Stimulated activated CD4-positive, alpha-beta T cell treated with anti-CD3 and anti-CD28 coated beads, Interleukin-1b, Interleukin-23, amount 100 ng/mL, for 1 hour (primary cell): Measurements from ENCODE around the gene GJC3.
"Not testable (repeated sequence)": the region's sequence is repeated elsewhere in the genome, so short reads cannot be mapped to it uniquely, and the experiment has no call there.

ENCODE experiments used
- DNase-seq, 2 donors: peaks; one replicate each; pipeline ENCODE4 v3.0.0-alpha.2; 2020; ENCODE audit warnings: low read depth in 2 of 2

Gene GJC3, protein sequence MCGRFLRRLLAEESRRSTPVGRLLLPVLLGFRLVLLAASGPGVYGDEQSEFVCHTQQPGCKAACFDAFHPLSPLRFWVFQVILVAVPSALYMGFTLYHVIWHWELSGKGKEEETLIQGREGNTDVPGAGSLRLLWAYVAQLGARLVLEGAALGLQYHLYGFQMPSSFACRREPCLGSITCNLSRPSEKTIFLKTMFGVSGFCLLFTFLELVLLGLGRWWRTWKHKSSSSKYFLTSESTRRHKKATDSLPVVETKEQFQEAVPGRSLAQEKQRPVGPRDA

DNA sequence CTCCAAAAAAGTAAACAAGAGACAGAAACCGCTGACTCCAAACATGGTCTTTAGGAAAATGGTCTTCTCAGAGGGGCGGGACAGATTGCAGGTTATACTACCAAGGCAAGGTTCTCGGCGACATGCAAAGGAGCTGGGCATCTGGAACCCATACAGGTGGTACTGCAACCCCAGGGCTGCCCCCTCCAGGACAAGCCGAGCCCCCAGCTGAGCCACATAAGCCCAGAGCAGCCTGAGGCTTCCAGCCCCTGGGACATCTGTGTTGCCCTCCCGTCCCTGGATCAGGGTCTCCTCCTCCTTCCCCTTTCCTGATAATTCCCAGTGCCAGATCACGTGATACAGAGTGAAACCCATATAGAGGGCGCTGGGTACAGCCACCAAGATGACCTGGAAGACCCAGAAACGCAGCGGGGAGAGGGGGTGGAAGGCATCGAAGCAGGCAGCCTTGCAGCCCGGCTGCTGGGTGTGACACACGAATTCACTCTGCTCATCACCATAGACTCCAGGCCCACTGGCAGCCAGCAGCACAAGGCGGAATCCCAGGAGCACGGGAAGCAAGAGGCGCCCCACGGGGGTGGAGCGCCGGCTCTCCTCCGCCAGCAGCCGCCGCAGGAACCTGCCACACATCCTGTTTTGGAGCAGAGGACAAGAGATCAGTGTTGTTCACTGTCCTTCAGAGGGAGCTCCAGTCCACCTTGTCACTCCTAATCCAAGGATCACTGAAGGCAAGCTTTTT lies at the start of gene GJC3:
Gene GJC3, minus strand, starts transcription at position 627 of the 736 bp plus-strand sequence. Its CDS starts 0 bp downstream, at position 627.
- DNase-seq, result no peak

DNA sequence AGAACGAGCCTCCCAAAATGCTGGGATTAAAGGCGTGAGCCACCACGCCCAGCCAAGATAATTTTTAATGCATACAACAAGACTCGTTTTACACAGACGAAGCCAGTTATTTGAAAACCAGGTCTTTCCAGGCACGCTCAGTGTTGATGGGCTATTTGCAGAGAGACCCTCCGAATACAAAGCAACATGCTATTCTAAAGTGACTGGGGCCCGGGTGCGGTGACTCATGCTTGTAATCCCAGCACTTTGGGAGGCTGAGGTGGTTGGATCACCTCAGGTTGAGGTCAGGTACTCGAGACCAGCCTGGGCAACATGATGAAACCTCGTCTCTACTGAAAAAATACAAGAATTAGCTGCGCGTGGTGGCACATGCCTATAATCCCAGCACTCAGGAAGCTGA lies 47.2 kb upstream of the GJC3 start:
- DNase-seq, result no peak

DNA sequence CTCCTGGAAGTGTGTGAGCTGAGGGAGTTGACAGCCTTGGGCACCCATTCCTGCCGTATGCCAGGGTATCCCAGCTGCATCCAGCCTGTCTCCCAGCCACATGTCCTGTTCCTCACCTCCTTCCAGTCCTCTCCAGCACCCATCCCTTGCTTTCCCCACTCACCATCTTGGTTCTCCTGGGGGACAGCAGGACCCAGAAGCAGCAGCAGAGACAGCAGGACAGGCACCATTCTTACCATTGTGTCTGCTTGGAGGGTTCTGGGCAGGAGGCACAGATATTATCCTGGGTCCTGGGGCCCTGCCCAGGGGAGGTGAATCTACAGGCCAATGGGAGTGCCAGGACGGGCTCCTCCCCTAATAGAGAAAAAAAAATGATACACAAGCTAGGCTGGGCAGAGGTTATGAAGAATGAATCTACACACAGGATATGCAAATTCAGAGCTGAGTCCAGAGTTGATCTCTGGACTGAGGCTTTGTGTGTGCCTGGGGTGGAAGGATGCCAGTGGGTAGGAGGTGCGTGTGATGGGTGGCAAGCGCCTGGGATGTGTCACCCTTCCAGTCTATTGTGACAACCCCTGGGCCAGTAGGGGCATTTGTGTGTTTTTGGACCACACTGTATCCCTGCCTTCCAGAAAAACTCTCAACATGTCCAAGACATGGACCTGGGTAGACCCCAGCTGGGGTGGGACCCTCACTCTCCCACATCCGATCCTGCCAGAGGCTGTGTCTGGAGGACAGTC lies 46.5 kb upstream of the GJC3 start, which contains the start of gene AZGP1:
Gene AZGP1, minus strand, starts transcription at position 250 of the 740 bp plus-strand sequence. Its CDS starts 11 bp downstream, at position 239.
- DNase-seq, result no peak

DNA sequence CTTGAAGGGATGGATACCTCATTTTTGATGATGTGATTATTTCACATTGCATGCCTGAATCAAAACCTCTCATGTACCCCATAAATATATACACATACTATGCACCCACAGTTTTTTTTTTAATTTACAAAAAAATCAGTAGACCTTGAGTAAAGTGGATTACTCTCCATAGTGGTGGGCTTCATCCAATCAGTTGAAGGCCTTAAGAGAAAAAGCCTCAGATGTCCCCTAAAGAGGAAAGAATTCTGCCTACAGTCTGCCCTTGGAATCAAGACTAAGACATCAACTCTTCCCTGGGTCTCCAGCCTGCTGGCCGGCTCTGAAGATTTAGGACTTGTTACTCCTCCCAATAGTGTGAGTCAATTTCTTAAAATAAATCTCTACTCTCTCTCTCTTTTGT lies 45.3 kb upstream of the GJC3 start:
- no peak for DNase-seq

DNA sequence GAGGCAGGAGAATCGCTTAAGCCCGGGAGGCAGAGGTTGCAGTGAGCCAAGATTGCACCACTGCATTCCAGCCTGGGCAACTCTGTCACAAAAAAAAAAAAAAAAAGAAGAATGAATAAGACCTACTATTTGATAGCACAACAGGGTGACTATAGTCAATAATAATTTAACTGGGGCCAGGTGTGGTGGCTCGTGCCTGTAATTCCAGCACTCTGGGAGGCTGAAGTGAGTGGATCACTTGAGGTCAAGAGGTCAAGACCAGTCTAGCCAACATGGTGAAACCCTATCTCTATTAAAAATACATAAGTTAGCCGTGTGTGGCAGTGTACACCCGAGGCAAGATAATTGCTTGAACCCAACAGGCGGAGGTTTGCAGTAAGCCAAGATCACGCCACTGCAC lies 44.4 kb upstream of the GJC3 start:
- not testable (repeated sequence) for DNase-seq

DNA sequence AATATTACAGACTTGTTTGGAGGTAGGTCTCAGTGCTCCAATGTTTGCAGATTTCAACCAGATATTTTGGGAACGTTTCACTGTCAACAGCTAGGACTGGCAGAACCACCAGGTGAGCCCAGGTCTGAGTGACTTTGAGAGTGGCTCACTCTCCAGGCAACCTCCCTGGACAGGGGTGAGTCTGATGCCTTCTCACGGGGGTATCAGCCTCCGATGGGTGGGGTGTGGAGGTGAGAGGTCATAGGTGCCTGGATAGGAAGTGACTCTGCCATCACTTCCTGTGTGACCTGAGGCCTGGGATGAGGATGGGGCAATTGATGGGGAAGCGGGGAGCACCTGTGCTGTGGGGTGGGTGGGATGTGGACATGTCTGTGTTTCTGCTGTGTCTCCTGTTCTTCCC lies 41.8 kb upstream of the GJC3 start:
- no peak for DNase-seq

DNA sequence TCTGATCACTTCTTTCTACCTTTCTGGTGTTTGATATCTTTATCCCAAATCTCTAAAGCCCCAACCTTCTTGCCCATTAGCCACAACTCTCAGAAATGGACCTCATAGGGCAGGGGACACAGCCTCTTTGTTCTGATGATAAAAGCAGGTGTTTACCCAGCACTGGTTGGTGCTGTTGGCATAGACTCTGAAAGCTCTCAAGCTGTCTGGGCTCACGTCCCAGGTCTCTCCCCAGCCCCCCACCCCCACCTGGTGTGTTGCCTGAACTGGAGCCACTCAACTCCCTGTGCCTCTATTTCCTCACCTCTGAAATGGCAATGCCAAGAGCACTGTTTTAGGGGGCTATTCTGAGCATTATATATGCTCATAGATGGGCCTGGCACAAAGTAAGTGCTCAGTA lies 40.4 kb upstream of the GJC3 start:
- not testable (repeated sequence) for DNase-seq

DNA sequence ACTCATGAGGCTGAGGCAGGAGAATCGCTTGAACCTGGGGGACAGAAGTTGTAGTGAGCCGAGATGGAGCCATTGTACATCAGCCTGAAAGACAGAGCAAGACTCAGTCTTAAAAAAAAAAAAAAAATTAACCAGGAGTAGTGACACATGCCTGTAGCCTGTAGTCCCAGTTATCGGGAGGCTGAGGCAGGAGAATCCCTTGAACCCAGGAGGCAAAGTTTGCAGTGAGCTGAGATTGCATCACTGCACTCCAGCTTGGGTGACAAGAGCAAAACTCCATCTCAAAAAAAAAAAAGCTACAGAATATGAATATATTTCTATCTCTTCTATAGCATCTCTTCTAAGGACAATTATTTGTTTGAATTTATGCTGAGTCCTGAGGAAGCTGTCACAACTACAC lies 39.9 kb upstream of the GJC3 start:
- DNase-seq, result no peak

DNA sequence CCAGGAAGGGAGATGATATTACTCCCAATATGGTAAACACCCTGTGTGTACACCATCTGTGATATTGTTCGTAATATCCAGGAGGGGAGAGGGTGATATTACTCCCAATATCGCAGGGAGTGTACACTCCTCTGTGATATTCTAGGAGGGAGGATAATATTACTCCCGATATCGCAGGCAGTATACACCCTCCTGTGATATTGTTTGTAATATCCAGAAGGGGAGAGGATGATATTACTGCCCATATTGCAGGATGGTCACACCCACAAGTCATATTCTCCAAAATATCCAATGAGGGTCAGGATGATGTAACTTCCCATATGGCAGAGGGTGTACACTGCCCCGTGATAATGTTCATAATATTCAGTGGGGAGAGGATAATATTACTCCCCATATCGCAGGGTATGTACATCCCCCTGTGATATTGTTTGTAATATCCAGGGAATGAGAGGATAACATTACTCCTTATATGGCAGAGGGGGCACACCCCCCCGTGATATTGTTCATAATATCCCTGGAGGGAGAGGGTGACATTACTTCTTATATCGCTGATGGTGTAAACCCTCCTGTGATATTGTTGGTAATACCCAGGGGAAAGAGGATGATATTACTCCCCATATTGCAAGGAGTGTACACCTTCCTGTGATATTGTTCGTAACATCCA lies 29.3 kb upstream of the GJC3 start:
- no peak for DNase-seq

DNA sequence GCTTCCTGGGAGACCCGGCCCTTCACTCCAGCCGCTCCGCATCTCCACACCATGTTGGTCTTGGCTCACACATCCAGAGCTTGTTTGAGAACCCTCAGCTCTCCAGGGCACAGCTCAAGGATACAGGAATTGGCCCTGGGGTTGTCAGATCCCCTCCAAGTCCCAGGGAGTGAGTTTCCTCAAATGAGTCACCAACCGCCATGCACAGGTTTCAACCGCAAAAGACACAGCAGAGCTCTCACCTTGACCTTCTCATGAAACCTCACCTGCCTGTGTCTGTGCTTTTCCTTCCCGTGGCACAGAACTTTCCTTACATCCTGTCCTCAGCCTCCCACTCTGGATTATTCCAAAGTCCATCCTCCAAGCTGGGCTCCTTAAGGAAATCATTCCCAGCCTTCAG lies 25.8 kb upstream of the GJC3 start:
- no peak for DNase-seq

DNA sequence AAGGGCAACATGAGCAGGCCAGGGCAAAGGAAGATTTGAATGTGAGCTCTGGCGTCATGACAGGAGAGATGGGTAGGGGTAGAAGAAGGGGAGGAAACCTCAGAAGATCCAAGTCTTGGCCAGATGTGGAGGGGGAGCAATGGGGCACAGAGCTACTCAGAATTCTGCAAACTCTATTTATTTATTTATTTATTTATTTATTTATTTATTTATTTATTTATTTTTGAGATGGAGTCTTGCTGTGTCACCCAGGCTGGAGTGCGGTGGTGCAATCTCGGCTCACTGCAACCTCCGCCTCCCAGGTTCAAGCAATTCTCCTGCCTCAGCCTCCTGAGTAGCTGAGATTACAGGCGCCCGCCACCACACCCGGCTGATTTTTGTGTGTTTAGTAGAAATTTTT lies 25.2 kb upstream of the GJC3 start:
- DNase-seq, result not testable (repeated sequence)

DNA sequence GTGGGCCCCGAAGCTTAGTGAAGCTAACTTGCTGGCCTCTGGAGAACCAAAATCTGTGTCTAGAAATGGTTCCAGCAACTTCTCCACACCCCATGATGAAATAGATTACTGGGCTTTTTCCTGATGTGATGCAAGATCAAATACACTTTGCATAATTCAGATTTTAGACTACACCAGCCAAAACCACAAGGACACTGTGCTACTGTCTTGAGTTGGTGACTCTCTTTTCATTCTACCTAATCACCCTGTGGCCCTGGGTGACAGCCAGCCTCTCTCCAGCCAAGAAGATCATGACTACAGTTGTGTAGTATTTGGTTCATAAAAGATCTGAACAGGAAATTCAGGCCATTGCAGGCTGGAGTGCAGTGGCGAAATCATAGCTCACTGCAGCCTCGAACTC lies 24.2 kb upstream of the GJC3 start:
- no peak for DNase-seq

DNA sequence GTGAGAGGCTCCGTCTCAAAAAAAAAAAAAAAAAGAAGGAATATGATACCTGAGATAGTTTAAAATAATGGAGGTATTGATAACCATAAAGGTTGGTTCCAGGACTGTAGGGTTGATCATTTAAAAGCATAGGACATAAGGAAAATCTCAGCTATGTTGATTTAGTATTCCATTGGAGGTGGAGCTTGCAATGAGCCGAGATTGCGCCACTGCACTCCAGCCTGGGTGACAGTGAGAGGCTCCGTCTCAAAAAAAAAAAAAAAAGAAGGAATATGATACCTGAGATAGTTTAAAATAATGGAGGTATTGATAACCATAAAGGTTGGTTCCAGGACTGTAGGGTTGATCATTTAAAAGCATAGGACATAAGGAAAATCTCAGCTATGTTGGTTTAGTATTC lies 23.2 kb upstream of the GJC3 start:
- DNase-seq, result not testable (repeated sequence)

DNA sequence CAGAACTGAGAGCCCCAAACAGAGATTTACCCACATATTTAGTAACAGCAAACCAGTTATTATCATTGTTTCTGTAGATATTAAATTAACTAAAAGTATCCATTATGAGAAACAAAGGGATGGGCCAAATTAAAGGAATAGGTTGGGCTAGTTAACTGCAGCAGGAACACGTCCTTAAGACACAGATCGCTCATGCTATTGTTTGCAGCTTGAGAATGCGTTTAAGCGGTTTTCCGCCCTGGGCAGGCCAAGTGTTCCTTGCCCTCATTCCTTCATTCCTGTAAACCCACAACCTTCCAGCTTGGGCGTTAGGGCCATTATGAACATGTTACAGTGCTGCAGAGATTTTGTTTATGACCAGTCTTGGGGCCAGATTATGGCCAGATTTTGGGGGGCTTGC lies 21.4 kb upstream of the GJC3 start:
- DNase-seq, result not testable (repeated sequence)

DNA sequence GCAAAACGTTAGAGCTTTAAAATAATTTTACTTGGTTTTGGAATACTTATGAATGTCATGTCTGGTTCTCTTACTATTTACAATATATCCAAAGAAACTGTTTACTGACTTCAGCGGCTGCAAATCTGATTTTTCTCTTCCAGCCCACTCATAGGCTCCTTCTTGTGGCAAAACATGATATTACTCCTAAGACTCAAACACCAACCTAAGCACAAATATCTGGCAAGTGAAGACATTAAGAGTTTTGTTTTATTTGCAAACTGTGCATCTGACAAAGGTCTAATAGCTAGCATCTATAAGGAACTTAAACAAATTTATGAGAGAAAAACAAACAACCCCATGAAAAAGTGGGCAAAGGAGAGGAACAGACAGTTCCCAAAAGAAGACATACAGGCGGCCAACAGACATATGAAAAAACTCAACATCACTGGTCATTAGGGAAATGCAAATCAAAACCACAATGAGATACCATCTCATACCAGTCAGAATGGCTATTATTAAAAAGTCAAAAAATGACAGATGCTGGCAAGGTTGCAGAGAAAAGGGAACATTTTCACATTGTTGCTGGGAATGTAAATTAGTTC lies 20.3 kb upstream of the GJC3 start:
- DNase-seq, result no peak

DNA sequence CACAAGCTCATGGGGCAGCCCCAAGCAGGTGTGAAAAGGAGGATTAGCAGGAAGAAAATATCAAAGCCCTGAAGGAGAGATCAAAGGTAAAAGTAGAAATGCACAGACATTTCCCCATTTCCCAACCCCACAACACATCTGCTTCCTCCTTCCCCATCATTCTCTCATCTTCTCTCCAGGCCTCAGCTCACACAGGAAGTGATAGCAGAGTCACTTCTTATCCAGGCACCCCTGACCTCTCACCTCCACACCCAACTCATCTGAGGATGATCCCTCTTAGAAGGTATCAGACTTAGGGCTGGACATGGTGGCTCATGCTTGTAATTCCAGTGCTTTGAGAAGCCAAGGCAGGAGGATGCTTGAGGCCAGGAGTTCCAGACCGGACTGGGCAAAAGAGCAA lies 18.2 kb upstream of the GJC3 start:
- DNase-seq, result no peak

DNA sequence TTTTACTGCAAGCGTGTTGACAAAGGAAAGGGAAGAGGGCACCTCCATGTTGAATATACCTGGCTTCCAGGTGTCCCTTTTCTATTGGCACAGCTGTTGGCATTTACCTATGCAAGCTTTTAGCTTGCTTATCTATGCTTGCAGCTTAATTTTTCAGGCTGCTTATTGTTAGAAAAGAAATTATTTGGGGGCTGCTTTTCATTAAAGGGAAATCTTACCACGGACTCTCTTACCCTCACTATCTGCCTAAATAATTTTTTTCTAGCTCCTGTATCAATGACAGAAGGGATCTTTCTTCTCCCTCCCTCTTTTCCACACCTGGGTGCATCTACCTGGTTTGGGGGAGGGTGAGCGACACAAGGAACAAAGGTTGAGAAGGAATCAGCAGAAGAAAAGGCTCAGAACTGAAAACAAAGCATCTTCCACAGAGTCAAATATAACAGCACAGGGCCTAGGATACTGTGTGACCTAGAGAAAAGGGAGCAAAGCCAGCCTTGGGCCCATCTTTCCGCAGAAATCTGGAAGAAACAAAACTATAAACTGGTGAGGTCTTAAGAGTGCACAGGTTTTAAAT lies 15.2 kb upstream of the GJC3 start:
- DNase-seq, result no peak

DNA sequence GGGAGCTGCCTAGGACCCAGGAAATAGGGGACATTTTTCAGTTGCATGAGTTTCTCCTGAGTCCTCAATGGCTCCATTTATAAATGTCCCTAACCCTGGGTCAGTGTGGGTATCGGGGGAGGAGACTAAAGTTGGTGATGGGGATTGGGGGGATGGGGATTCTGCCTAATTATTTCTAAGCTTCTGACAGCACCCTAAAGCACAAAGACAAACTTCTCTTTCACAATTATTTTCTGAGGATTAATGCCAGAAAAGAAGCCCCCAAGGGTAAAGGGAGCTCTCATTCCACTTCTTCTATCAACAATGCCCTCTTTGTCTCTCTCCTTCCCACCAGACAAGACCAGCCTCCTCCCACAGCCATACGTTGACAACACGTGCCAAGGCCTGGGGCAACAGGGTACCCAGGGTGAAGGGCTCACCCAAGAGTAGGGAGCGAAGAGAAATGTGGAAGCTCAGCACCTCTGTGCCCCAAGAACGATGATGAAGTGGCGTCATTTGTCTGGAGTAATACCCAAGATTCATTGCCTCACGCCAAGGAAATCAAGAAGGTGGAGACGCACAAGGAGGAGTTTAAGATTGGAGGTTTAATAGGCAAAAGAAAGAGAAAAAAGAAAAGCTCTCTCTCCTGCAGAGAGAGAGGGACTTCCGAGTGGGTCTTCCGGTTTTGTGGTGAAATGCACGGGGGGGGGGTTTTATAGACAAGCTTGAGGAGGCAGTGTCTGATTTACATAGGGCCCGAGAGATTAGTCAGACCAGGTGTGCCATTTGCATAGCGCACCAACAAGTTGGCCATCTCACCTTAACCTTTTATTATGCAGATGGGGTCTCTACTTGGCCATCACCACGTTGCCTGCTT lies 14.4 kb upstream of the GJC3 start:
- no peak for DNase-seq

DNA sequence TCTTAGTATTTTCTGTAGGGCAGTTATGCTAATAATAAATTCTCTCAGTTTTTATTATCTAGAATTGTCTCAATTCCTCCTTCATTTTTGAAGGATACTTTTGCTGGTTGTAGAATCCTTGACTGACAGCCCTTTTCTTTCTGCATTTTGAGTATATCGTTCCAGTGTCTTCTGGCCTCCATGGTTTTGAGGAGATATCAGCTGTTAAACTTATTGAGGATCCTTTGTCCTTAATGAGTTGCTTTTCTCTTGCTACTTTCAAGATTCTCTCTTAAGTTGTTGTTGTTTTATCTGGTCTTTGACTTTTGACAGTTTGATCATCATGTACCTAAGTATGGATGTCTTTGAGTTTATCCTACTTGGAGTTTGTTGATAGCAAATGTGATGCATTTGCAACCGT lies 8.9 kb upstream of the GJC3 start:
- DNase-seq, result no peak

DNA sequence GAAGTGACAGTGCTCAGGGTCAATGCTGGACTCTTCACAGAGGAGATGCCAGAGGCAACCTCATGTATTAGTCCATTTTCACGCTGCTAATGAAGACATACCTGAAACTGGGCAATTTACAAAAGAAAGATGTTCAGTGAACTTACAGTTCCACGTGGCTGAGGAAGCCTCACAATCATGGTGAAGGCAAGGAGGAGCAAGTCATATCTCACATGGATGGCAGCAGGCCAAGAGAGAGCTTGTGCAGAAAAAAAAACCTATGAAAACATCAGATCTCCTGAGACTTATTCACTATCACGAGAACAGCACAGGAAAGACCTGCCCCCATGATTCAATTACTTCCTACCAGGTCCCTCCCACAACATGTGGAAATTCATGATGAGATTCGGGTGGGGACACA lies 5.6 kb upstream of the GJC3 start:
- DNase-seq, result not testable (repeated sequence)
